ENCODE results near the gene OSBP2. TPM values are rescaled to one million over a fixed set of nuclear protein-coding genes. Genes with fewer than 3 reads are reported as not detected.

OSBP2 gene
- total RNA-seq, 2 donors from 2014 or later, result 1.1 to 9.4 TPM

DNA sequence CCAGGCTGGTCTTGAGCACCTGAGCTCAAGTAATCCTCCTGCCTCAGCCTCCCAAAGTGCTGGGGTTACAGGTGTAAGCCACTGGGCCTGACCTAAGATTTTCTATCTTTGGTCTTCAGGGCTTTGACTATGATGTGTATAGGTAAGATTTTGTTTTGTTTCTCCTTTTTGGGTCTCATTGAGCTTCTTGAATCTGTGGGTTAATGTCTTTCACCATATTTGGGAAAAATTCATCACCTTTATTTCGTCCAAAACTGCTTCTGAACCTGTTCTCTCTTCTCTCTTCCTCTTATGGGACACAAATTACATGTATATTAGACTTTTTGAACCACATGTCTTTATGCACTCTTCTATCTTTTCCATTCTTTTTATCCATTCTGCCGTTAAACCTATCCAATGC lies 100.4 kb downstream of the OSBP2 start:
- DNase-seq (no peak), ATAC-seq (no peak)
- no peak overlapping the region for H3K27ac Mint-ChIP-seq
- H3K36me3 Mint-ChIP-seq (ENCODE audit: low read depth), result peaks cover 4% of the 10 kb centered on the region
- H3K9me3 ChIP-seq (ENCODE audit: control insufficient read depth, low read length, poor library complexity, severe bottlenecking), result no peaks in the 10 kb centered on the region
- H3K27me3 Mint-ChIP-seq, result peaks cover 11% of the 10 kb centered on the region
- no peaks in the 10 kb centered on the region for H3K4me1 Mint-ChIP-seq
- H3K4me3 Mint-ChIP-seq, result no peak overlapping the region

DNA sequence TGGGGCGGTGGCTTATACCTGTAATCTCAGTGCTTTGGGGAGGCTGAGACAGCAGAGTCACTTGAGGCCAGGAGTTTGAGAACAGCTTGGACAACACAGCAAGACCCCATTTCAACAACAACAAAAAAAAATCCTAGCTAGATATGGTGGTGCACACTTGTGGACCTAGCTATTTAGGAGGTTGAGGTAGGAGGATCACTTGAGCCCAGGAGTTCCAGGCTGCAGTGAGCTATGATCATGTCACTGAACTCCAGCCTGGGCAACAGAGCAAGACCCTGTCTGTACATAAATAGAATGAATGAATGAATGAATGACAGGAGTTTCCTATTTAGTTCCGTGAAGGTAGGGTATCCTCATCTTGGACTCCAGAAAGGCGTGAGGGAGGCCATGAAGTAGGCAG lies 107.0 kb downstream of the OSBP2 start:
- H3K4me3 Mint-ChIP-seq, result no peak overlapping the region
- H3K27ac Mint-ChIP-seq, result no peak overlapping the region
- ATAC-seq (no peak), DNase-seq (no peak)
- no peaks in the 10 kb centered on the region for H3K9me3 ChIP-seq (ENCODE audit: control insufficient read depth, low read length, poor library complexity, severe bottlenecking)
- H3K4me1 Mint-ChIP-seq, result no peaks in the 10 kb centered on the region
- peaks cover 5% of the 10 kb centered on the region for H3K36me3 Mint-ChIP-seq (ENCODE audit: low read depth)
- peaks cover 43% of the 10 kb centered on the region for H3K27me3 Mint-ChIP-seq

DNA sequence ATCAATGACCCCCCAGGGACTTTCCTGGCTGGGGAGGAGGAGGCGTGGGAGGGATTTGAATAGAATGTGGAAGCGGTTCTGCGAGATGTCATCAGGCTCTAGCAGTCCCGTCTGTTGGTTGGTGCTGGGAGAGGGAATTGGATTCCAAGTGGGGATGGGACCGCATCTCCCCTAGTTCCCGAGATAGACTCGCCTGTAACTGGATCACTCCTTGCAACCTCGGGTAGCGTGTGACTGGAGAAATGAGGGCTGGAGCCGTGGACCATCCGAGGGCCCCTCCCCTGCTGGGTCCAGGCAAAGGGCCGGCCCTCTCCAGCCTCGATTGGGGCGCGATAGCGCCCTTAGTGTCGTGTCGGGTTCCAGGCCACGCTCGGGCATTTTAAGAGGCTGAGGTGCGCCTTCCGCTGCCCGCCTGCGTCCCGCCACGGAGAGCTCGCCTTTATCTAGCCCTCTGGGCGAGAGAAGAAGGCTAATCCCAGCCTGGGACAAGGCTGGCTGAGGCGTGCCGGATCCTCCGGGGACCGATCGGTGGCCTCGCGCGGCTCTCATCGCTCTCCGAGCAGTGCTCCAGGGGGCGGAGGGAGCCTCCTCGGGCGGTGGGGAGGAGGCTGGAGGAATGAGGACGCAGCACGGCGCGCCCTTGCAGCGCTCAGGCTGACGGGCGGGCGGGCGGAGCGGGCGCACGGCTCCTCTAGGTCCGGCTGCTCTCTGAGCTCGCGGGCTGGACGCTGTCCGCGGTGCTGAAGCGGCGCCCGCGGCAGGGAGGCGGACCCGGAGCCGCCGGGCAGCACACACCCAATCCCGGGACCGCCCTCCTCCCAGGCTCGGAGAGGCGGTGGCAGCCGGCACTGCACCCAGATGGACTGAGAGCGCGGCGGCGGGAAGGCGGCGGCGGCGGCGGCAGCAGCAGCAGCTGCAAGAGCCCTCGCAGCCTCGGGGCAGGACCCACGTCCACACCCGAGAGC lies 107.8 kb downstream of the OSBP2 start:
- H3K4me3 Mint-ChIP-seq, result peak overlapping the region; percentile 22
- peak; percentile 96 for ATAC-seq
- peak; percentile 46 to 55 (median 48) for DNase-seq
- no peaks in the 10 kb centered on the region for H3K9me3 ChIP-seq (ENCODE audit: control insufficient read depth, low read length, poor library complexity, severe bottlenecking)
- H3K27me3 Mint-ChIP-seq, result peaks cover 43% of the 10 kb centered on the region
- H3K36me3 Mint-ChIP-seq (ENCODE audit: low read depth), result peaks cover 2% of the 10 kb centered on the region
- H3K4me1 Mint-ChIP-seq, result no peaks in the 10 kb centered on the region
- H3K27ac Mint-ChIP-seq, result no peak overlapping the region

DNA sequence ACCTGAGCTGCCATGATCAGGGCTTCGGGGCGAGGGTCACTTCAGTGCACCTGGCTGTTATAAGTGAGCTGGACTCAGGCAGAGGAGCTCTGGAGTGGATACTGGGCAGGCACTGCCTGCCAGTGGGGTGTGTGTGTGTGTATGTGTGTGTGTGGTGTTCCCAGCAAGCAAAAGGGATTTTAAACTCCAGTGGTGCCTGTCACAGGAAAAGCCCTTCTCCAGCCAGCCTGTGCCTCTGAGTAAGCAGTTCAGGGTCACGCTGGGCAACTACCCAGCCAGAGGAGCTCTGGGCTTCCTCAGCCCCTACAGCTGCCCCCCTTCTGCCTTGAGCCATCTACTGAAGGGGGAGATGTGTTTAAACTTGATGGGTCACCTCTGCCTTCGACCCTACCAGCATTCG lies 109.0 kb downstream of the OSBP2 start:
- no peak for ATAC-seq
- H3K4me3 Mint-ChIP-seq, result no peak overlapping the region
- no peaks in the 10 kb centered on the region for H3K9me3 ChIP-seq (ENCODE audit: control insufficient read depth, low read length, poor library complexity, severe bottlenecking)
- H3K27ac Mint-ChIP-seq, result no peak overlapping the region
- H3K27me3 Mint-ChIP-seq, result peaks cover 40% of the 10 kb centered on the region
- no peak for DNase-seq
- H3K4me1 Mint-ChIP-seq, result no peaks in the 10 kb centered on the region
- peaks cover 2% of the 10 kb centered on the region for H3K36me3 Mint-ChIP-seq (ENCODE audit: low read depth)

DNA sequence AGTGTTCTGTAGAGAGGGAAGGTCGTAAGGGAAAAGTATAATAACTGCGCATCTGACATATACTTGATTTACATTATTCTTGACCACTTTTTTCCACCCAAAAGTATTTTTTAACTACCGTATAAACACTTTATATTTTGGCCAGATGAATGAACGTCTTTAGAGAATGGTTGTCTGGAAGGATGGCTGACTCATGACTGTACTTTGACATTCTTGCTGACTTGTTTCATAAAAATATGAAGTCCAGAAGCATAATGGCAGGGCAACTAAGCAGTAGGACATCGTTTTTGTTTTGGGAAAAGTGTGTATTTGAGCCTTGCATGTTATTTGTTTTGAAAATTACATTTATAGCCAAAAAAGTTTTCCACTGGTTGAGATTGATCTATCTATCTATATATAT lies 110.0 kb downstream of the OSBP2 start:
- H3K9me3 ChIP-seq (ENCODE audit: control insufficient read depth, low read length, poor library complexity, severe bottlenecking), result no peaks in the 10 kb centered on the region
- Mint-ChIP-seq H3K27ac (no peak overlapping the region), H3K4me3 (no peak overlapping the region), H3K27me3 (peaks cover 41% of the 10 kb centered on the region), H3K4me1 (no peaks in the 10 kb centered on the region), H3K36me3 (ENCODE audit: low read depth) (peaks cover 2% of the 10 kb centered on the region)
- DNase-seq (no peak), ATAC-seq (no peak)

DNA sequence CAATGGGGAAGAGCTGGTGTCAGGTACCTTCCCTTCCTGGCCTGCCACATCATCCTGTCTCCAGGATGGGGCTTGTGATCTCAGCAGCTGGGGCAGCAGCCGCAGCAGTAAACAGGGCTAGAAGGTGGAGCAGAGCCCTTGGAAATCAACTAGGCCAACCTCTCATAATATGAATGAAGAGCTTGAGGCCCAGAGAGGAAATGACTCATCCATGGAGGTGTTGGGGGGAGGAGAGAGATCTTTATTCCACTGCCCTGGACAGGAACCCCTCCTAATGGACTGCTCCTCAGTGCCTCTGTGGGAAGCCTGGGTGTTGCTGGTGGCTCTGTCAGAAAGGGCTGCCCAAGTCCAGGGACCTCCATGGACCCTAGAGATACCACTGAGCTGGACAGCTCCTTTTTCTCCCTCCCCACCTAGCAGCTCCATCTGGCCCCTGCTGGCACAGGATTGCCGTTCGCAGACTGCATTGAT lies 111.8 kb downstream of the OSBP2 start:
- no peak for ATAC-seq

DNA sequence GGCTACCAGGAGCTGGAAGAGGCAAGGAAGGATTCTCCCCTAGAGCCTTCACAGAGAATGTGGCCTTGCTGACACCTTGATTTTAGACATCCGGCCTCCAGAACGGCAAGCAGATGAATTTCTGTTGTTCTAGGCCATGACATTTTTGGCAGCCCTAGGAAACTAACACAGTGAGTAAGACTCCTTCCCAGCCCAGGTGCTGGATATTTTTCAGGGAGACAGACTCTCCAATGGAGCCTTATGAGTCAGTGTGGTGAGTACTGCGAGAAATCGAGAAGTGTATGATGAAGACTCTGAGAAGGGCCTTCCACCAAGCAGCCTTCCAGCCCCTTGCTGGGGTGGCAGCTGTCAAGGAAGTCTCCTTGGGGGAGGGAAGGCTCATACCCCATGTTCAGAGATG lies 114.4 kb downstream of the OSBP2 start:
- peaks cover 10% of the 10 kb centered on the region for H3K27me3 Mint-ChIP-seq
- no peaks in the 10 kb centered on the region for H3K36me3 Mint-ChIP-seq (ENCODE audit: low read depth)

More for the DNA sequence above, 111.8 kb downstream of the OSBP2 start:
- Mint-ChIP-seq H3K4me1 (no peaks in the 10 kb centered on the region), H3K27ac (no peak overlapping the region), H3K27me3 (peaks cover 24% of the 10 kb centered on the region), H3K36me3 (ENCODE audit: low read depth) (no peaks in the 10 kb centered on the region), H3K4me3 (no peak overlapping the region)
- no peaks in the 10 kb centered on the region for H3K9me3 ChIP-seq (ENCODE audit: control insufficient read depth, low read length, poor library complexity, severe bottlenecking)
- DNase-seq, result no peak

DNA sequence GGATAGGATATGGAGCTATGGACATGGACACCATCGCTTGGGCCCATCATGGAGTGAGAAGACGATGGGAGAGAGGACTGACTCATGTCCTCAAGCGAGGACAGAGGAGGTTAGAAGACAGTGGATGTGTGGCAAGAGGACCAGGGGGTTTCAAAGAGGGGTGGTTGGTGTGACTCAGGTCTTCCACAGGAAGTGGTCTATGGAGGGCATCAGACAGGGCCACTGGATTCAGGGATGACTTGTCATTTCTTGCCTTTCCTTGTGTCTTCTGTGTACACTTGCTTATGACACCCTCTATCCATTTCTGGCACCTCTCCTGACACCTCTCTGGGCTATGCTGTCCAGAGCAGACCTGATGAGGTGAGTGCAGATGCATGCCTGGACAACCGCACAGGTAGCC lies 115.4 kb downstream of the OSBP2 start:
- H3K27ac Mint-ChIP-seq, result no peak overlapping the region
- DNase-seq (no peak), ATAC-seq (no peak)
- no peaks in the 10 kb centered on the region for H3K4me1 Mint-ChIP-seq
- H3K4me3 Mint-ChIP-seq, result no peak overlapping the region
- H3K9me3 ChIP-seq (ENCODE audit: control insufficient read depth, low read length, poor library complexity, severe bottlenecking), result no peaks in the 10 kb centered on the region
- no peaks in the 10 kb centered on the region for H3K36me3 Mint-ChIP-seq (ENCODE audit: low read depth)
- H3K27me3 Mint-ChIP-seq, result peaks cover 10% of the 10 kb centered on the region

More for the DNA sequence above, 114.4 kb downstream of the OSBP2 start:
- DNase-seq (no peak), ATAC-seq (no peak)
- no peak overlapping the region for H3K27ac Mint-ChIP-seq
- H3K4me1 Mint-ChIP-seq, result no peaks in the 10 kb centered on the region
- H3K4me3 Mint-ChIP-seq, result no peak overlapping the region
- H3K9me3 ChIP-seq (ENCODE audit: control insufficient read depth, low read length, poor library complexity, severe bottlenecking), result no peaks in the 10 kb centered on the region

DNA sequence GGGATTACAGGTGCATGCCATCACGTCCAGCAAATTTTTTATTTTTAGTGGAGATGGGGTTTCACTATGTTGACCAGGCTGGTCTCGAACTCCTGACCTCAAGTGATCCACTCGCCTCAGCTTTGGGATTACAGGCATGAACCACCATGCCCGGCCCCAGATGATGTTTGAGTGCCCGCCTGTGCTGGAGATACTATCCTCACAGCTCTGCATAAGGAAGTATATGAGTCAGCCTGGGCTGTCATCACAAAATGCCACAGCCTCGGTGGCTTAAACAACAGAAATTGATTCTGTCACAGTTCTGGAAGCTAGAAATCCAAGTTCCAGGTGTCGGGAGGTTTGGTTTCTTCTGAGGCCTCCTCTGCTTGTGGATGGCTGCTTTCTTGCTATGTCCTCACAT lies 119.3 kb downstream of the OSBP2 start:
- DNase-seq (no peak), ATAC-seq (no peak)
- peaks cover 14% of the 10 kb centered on the region for H3K27me3 Mint-ChIP-seq
- peaks cover 9% of the 10 kb centered on the region for H3K36me3 Mint-ChIP-seq (ENCODE audit: low read depth)
- no peak overlapping the region for H3K27ac Mint-ChIP-seq
- H3K4me1 Mint-ChIP-seq, result no peaks in the 10 kb centered on the region
- H3K9me3 ChIP-seq (ENCODE audit: control insufficient read depth, low read length, poor library complexity, severe bottlenecking), result no peaks in the 10 kb centered on the region
- no peak overlapping the region for H3K4me3 Mint-ChIP-seq

DNA sequence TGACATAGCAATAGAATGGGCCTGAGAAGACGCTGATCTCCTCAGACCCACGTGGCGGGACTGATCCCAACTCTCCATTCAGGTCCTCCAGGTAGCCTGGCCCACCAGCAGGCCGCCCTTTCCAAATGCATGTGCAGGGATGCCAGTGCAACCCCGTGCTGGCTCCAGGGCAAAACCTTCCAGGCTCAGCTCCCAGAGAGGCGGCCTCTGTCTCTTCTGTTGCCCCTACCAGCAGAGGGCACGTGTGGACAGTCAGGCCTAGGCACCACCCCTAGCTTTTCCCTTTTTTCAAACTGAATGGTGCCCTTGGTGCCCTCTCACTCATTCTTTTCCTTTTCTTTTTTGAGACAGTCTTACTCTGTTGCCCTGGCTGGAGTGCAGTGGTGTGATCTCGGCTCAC lies 121.7 kb downstream of the OSBP2 start:
- H3K4me3 Mint-ChIP-seq, result no peak overlapping the region
- peaks cover 4% of the 10 kb centered on the region for H3K4me1 Mint-ChIP-seq
- no peak for ATAC-seq
- peaks cover 27% of the 10 kb centered on the region for H3K27me3 Mint-ChIP-seq
- H3K36me3 Mint-ChIP-seq (ENCODE audit: low read depth), result peaks cover 13% of the 10 kb centered on the region
- no peak for DNase-seq
- no peaks in the 10 kb centered on the region for H3K9me3 ChIP-seq (ENCODE audit: control insufficient read depth, low read length, poor library complexity, severe bottlenecking)
- no peak overlapping the region for H3K27ac Mint-ChIP-seq

DNA sequence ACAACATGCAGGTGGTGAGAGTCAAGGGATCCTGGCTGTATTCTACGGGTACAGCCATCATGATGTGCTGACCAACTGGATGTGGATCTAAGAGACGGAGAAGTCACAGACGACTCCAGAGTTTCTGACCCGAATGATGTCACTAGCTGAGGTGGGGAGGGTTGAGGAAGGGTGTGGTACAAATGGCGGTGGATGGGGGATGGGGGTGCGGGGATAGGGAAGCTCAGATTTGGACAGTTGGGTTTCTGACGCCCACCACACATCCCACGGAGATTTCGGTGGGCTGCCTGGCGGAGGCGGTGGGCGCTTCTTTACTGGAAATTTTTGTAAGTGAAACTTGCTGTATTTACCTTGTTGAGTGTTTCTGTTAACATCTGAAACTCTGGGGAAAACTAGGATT lies 126.7 kb downstream of the OSBP2 start:
- peaks cover 69% of the 10 kb centered on the region for H3K27me3 Mint-ChIP-seq
- ATAC-seq (no peak), DNase-seq (no peak)
- H3K4me1 Mint-ChIP-seq, result peaks cover 4% of the 10 kb centered on the region
- no peaks in the 10 kb centered on the region for H3K9me3 ChIP-seq (ENCODE audit: control insufficient read depth, low read length, poor library complexity, severe bottlenecking)
- H3K27ac Mint-ChIP-seq, result no peak overlapping the region
- peak overlapping the region; percentile 63 for H3K4me3 Mint-ChIP-seq
- peaks cover 15% of the 10 kb centered on the region for H3K36me3 Mint-ChIP-seq (ENCODE audit: low read depth)

DNA sequence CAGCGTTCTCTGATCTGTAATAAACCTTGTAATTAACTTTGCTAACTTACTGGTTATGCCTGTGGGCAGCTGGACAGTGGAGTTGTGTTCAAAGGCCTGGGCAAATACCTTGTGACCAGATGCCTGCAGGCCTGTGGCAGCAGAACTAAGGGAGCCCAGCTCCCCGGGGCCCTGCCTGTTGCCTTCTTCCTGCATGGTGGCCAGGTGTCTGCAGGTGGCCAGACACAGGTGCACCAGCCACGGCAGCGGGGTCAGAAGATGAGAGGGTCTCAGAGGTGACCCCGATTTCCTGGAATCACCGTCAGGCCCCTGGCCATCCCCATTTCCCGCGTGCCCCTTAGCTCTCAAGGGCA lies 127.2 kb downstream of the OSBP2 start:
- H3K27me3 Mint-ChIP-seq, result peaks cover 73% of the 10 kb centered on the region

DNA sequence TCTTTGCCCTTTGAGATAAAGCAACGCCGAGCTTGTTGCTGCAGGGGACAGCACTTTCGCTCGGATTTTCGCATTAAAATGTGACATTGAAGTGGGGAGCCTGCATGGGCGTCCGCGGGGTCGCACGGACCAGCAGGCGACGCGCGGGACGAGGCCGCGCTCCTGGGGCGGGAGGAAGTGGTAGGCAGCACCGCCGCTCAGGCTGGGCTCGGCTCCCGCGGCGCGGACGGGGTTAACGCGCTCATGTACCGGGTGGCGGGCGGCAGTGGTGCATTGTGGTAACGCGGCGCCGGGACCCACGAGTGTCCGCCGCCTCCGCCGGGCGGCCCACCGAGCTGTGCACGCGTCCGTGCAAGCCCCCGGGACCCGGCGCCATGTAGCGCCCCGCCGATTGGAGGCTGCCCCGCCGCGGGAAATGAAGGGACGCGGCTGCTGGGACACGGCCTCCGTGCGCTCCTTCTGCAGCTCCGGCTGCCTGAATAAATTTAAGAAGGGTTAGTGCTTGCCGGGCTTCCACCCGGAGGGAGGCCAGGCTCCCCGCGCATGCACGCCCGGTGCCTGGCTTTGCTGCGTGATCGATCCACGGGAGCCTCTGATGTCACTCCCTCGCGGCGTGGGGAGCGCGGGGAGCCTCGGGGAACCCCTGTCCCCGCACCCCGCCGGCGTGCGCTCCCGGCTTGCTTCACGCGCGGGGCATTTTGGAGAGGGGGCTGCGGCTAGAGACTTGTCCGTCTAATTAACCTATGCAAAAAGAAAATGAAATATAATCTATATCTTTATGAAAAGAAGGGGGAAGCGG lies 127.7 kb downstream of the OSBP2 start:
- DNase-seq (no peak), ATAC-seq (no peak)
- H3K27me3 Mint-ChIP-seq, result peaks cover 75% of the 10 kb centered on the region
- no peak overlapping the region for H3K27ac Mint-ChIP-seq
- peak overlapping the region; percentile 74 for H3K4me3 Mint-ChIP-seq
- peaks cover 16% of the 10 kb centered on the region for H3K36me3 Mint-ChIP-seq (ENCODE audit: low read depth)
- no peaks in the 10 kb centered on the region for H3K9me3 ChIP-seq (ENCODE audit: control insufficient read depth, low read length, poor library complexity, severe bottlenecking)
- peaks cover 4% of the 10 kb centered on the region for H3K4me1 Mint-ChIP-seq

More for the DNA sequence above, 127.2 kb downstream of the OSBP2 start:
- Mint-ChIP-seq H3K27ac (no peak overlapping the region), H3K36me3 (ENCODE audit: low read depth) (peaks cover 16% of the 10 kb centered on the region), H3K4me3 (peak overlapping the region; percentile 74), H3K4me1 (peaks cover 4% of the 10 kb centered on the region)
- ATAC-seq (no peak), DNase-seq (no peak)
- H3K9me3 ChIP-seq (ENCODE audit: control insufficient read depth, low read length, poor library complexity, severe bottlenecking), result no peaks in the 10 kb centered on the region

Measured in T-helper 17 cell (primary cell).